Cardiac muscle cell (in vitro differentiated cells and primary cell): ENCODE measurements around the gene PUSL1. TPM values are rescaled to one million over a fixed set of nuclear protein-coding genes. Genes with fewer than 3 reads are reported as not detected.

Experiments
- DNase-seq, 2 donors: peaks; one replicate each; pipeline versions ENCODE4 v3.0.0 to v3.0.0-alpha.2; 2010 to 2017; ENCODE audit warnings: low read depth in 1 of 2, low spot score in 1 of 2
- H3K27ac ChIP-seq: fragments of 200-600 bp; sonication (generic); 2 replicates; pipeline ENCODE4 v1.5.1; 2016
- H3K27me3 ChIP-seq: fragments of 200-600 bp; sonication (generic); 2 replicates; pipeline ENCODE4 v1.6.0; 2016; ENCODE audit warnings: control low read depth
- H3K36me3 ChIP-seq: fragments of 200-600 bp; sonication (generic); 2 replicates; pipeline ENCODE4 v1.5.1; 2016; ENCODE audit warnings: control low read depth
- H3K4me1 ChIP-seq: fragments of 200-600 bp; sonication (generic); 2 replicates; pipeline ENCODE4 v1.8.1; 2017; ENCODE audit warnings: low read depth, mild to moderate bottlenecking, mixed run types
- H3K4me3 ChIP-seq: fragments of 200-600 bp; sonication (generic); 2 replicates; pipeline ENCODE4 v1.5.1; 2016; ENCODE audit warnings: mild to moderate bottlenecking
- H3K9me3 ChIP-seq: fragments of 200-600 bp; sonication (generic); 2 replicates; pipeline ENCODE4 v1.5.1; 2017; ENCODE audit warnings: low read depth, mild to moderate bottlenecking, control low read depth
- polyA plus RNA-seq: library from polyadenylated mRNA; unstranded; fragments of >200 nt; fragmentation: Nextera tagmentation; extraction: Ambion mirVana; gene quantifications from 2 replicates; pipeline ENCODE4 v1.2.1, GENCODE V29; 2016
- total RNA-seq: library from RNA; depleted of rRNA; stranded (reverse); fragments of >200 nt; gene quantifications from 2 replicates; pipeline ENCODE4 v1.2.3, GENCODE V29; 2016
- TF ChIP-seq, protein P1 (sequence below): IDR thresholded peaks from 2 replicates; pipeline ENCODE4 v1.5.1; 2012; ENCODE audit warnings: low read depth, mild to moderate bottlenecking, low read length

Gene PUSL1
- total and polyA plus RNA-seq, 2 experiments from 2014 or later, result 18.7 to 25.0 TPM

DNA sequence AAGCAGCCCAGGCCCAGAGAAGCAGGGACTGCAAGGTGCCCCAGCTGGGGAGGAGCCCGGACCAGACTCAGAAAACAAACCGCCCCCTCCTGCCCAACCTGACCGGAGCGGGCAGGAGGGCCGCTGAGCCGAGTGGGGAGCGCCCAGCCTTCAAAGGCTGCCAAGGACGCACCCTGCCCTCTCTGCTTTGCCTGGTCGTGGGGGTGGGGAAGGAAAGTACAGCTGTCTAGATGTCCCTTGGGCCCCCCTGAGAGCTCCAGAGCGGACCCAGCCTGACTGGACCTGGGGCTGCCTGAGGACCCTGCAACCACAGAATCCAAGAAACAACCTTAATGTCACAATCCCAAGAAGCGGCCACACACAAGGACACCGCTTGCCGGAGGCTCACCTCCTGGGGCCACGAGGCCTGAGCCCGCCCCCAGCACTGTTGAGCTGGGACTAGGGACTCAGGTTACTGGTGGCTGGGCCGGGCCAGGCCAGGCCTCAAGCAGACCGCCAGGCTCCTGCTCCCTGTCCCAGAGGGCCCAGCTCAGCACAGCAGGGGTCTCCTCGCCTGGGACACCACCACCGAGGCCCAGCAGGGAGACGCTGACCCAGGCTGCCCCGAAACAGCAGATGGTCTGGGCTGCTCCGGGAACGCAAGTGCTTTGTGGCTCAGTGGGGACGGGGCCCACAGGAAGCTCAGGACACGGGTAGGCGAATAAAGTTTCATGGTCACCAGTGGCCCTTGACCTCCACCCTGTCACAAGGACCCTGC lies 39.4 kb downstream of the PUSL1 start:
- DNase-seq, result peak in 1 of 2 donors; percentile 74
- Histone ChIP-seq H3K36me3 (no peaks in the 10 kb centered on the region), H3K4me1 (peaks cover 5% of the 10 kb centered on the region), H3K27me3 (no peaks in the 10 kb centered on the region), H3K9me3 (no peaks in the 10 kb centered on the region), H3K4me3 (peak overlapping the region; percentile 67), H3K27ac (peak overlapping the region; percentile 15)
- TF ChIP-seq, protein P1, sequence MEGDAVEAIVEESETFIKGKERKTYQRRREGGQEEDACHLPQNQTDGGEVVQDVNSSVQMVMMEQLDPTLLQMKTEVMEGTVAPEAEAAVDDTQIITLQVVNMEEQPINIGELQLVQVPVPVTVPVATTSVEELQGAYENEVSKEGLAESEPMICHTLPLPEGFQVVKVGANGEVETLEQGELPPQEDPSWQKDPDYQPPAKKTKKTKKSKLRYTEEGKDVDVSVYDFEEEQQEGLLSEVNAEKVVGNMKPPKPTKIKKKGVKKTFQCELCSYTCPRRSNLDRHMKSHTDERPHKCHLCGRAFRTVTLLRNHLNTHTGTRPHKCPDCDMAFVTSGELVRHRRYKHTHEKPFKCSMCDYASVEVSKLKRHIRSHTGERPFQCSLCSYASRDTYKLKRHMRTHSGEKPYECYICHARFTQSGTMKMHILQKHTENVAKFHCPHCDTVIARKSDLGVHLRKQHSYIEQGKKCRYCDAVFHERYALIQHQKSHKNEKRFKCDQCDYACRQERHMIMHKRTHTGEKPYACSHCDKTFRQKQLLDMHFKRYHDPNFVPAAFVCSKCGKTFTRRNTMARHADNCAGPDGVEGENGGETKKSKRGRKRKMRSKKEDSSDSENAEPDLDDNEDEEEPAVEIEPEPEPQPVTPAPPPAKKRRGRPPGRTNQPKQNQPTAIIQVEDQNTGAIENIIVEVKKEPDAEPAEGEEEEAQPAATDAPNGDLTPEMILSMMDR, result no peak

DNA sequence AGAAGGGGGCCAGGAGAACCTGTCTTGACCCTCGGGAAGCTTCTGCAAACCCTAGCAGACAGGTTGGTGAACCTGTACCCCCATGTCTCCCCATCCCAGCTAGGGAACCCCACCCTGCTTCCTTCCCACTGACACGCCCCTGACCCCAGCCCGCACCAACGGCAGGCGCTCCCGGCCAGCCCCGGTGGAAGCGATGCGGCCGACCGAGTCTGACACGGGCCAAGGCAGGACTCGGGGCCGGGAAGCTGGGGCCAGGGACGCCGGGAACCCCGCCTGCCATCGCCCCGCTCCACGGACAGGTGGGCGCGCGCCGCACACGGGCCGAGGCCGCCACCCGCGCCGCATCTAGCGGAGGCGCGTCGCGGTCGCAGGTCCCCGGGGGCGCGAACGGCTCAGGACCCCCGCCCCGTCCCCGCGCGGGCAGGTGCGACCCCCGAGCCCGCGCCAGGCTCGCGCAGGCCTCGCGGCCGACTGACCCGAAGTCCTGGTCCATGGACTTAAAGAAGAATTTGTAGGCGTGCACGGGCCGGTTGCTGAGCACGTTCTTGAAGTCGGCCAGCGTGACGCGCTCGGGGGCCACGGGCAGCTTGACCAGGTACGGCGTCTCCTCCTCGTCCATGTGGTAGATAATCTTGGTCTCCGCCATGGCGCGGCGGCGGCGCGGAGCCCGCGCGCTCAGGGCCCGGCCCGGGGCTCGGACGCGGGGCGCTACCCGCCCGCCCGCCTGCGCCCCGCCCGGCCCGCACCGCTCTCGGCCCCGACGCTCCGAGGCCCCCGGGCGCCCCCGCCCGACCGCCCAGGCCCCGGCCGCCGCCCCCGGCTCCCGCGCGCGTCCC lies 40.2 kb downstream of the PUSL1 start:
- Histone ChIP-seq H3K4me1 (peaks cover 5% of the 10 kb centered on the region), H3K36me3 (no peaks in the 10 kb centered on the region), H3K4me3 (peak overlapping the region; percentile 67), H3K27me3 (no peaks in the 10 kb centered on the region), H3K27ac (peak overlapping the region; percentile 15), H3K9me3 (no peaks in the 10 kb centered on the region)
- TF ChIP-seq, protein P1, result no peak
- DNase-seq, result peak; percentile 54 to 66

DNA sequence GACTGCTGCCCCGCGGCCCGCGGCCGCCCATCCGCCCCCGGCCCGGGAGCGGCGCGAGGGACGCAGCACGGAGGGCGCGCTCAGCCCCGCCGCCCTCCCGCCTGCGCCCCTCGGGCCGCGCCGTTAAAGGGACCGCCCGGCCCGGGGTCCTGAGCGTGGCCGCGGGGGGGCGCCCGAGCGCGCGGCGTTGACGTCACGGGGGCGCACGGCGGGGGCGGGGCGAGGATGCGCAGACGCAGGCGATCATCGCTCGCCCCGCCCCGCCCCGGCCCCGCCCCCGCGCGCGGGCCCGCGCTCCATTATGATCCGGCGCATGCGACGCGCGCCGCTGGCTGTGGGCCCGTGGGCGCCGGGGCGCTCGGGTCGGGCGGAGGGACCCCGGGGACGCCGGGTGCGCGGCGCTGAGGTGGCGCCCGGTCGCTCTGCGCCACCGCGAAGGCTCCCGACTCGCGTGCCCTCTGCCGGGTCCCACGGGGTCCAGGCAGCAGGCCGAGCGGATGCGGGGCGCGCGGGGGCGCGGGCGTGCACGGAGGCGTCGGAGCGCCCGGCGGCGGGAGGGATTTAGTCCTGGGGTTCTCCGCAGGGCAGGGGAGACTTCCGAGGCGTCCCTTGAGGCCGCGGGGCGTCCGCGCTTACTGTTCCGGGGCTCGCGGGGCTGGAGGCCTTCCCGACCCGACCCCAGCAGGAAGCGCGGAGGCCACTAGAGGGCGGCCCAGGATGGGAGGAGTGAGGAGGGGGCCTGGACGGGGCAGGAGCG lies 41.0 kb downstream of the PUSL1 start, which contains the start of gene DVL1:
DVL1 (minus strand) TSS at position 163 of the 757 bp plus-strand sequence. CDS start 353 bp downstream, outside the sequence.
- DNase-seq, result peak; percentile 71 to 81
- Histone ChIP-seq H3K4me1 (peaks cover 5% of the 10 kb centered on the region), H3K27ac (peak within 1 kb of the TSS; percentile 98)

DNA sequence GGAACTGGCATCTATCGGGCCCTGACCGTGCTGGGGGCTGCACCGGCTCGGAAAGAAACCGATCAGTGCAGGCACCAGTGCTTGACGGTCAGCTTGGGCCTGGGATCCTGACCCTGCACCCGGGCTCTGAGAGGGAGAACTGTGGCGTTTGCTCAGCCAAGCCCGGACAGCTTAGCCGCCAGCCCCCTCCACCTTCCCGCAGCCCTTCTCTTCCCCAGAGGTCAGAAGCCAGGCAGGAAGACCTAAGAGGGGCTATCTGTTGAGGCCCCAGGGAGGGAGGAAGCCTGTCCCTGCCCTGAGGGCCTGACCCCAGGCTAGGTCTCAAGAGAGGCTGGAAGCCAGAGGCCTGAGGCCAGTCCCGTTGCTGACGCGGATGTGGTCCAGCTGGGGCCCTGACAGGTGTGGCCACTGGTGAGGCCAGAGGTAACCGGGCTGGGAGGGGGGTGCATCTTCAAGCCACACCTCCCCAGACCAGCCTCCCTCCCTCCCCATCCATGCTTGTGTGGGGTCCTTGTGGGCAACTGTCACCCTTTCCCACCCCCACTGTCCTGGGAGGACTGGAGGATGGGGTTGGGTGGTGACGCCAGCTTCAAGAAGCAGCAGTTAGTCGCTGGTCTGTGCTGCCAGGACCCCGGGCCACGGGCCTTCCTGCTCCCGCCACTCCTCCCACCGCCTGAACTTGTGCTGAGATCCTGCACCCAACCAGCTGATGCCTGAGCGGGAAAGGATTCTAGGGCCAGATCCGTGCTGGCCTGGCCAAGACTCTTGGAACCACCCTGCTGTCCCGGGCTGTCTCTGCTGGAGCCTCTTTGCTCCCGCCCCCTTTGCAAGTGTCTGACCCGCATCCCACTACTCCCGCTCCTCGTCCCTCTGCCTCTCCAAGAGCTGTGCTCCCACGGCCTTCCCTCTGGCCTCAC lies 43.4 kb downstream of the PUSL1 start:
- Histone ChIP-seq H3K9me3 (no peaks in the 10 kb centered on the region), H3K27ac (peak overlapping the region; percentile 50), H3K4me1 (peaks cover 6% of the 10 kb centered on the region), H3K36me3 (no peaks in the 10 kb centered on the region), H3K27me3 (peaks cover 12% of the 10 kb centered on the region), H3K4me3 (no peak overlapping the region)
- peak; percentile 32 for DNase-seq
- TF ChIP-seq, protein P1, result no peak

More for the DNA sequence above, 41.0 kb downstream of the PUSL1 start, which contains the start of gene DVL1:
- Histone ChIP-seq H3K4me3 (peak within 1 kb of the TSS; percentile 99), H3K36me3 (no peaks in the 10 kb centered on the region), H3K9me3 (no peaks in the 10 kb centered on the region), H3K27me3 (peaks cover 1% of the 10 kb centered on the region)
- TF ChIP-seq, protein P1, result peak; percentile 45
